Stimulated activated CD4-positive, alpha-beta T cell treated with anti-CD3 and anti-CD28 coated beads, Interleukin-1b, Interleukin-23, amount 100 ng/mL, for 48 hours (primary cell): ENCODE results near the gene U2AF1L4.
"Not testable (repeated sequence)": the region's sequence is repeated elsewhere in the genome, so short reads cannot be mapped to it uniquely, and the experiment has no call there.

Source experiments
- DNase-seq: peaks from one replicate; pipeline ENCODE4 v3.0.0-alpha.2; 2020

U2AF1L4 gene

DNA sequence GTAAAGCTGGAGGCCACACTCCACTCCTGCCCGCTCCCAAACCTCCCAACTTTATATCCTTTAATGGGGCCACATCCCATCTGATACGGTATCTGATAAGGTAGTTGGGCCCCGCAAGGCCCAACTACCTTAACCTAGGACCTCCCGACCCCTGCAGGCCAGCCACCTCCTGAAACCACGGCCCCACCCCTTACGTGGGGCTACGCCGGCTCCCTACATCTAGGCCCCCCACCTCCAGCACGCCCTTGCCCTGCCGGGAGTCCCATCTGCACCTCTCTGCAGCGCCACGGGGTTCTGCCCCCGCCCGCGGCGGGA is 5.2 kb downstream of the U2AF1L4 start:
- DNase-seq: no peak

DNA sequence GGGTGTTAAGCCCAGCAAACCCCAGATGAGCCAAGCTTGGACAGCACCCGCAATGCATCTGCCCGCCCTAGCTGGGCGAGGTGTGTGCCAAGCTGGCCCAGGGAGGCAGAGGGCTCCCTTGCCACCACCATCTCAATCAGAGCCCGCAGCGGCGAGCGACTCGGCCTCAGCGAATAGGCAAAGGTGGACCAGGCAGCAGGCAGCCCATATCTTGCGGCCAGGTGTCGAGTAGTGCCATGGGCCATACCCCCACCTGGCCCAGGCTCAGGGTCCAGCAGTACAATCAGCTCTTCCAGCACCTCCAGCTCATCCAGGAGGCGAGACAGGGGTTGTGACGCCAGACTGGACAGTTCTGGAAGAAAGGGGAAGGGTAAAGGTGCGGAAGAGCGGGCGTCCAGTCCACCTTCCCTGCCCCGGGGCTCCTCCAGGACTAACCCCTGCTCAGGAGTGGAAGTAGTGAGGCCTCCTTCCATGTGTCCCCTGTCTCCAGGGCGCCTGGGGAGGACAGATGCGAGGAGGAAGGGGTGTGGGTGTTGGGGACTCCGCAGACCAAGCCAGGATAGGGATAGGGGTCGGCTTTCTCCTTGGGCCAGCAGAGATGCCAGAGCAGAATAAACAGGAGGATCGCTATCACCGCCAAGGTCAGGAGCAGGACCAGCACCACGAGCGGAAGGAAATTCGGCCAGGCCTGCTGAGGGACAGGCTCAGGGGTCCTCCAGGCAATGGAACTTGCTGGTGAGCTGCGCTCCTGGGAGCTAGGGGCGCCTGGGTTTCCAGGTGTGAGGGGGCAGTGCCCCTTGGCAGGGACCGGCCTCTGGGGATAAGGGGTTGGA is 5.7 kb downstream of the U2AF1L4 start:
- no peak for DNase-seq

DNA sequence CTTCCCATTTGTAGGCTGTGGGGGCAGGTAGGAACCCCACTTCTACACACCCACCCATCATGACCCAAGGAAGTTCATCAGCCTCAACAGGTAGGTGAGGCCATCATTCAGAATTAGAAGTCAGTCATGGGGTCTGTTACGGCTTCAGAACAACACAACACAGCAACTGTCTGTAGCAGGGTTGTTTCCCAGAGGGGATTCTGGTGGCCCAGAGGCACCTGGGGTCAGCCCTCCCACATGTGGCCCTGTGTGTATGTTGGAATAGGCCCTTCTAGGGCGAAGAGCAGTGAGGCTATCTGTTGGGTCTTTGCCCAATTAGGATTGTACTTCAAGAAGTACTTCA is 6.4 kb downstream of the U2AF1L4 start:
- DNase-seq: no peak

DNA sequence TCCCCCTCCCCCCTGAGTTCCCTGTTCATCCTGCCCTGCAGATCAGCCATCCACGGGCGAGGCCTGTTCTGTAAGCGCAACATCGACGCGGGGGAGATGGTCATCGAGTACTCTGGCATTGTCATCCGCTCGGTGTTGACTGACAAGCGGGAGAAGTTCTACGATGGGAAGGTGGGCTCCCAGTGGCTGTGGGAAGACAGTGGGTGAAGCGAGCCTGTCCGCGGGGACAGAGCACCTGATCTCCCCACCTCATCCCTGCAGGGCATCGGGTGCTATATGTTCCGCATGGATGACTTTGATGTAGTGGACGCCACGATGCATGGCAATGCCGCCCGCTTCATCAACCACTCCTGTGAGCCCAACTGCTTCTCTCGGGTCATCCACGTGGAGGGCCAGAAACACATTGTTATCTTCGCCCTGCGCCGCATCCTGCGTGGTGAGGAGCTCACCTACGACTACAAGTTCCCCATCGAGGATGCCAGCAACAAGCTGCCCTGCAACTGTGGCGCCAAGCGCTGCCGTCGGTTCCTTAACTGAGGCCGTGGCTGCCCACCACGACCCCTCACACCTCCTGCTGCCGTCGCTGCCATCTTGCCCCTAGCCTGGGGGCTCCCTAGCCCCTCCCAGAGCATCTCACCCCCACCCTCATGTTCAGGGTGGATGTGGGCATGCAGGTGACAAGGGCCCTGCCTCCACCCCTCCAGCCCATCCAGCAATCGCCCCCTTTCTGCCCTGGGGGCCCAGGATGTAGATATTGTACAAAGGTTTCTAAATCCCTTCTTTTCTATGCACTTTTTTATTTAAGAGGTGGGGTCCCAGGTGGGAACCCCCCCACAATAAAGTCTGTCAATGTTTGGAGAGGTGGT is 7.0 kb downstream of the U2AF1L4 start:
- no peak for DNase-seq

DNA sequence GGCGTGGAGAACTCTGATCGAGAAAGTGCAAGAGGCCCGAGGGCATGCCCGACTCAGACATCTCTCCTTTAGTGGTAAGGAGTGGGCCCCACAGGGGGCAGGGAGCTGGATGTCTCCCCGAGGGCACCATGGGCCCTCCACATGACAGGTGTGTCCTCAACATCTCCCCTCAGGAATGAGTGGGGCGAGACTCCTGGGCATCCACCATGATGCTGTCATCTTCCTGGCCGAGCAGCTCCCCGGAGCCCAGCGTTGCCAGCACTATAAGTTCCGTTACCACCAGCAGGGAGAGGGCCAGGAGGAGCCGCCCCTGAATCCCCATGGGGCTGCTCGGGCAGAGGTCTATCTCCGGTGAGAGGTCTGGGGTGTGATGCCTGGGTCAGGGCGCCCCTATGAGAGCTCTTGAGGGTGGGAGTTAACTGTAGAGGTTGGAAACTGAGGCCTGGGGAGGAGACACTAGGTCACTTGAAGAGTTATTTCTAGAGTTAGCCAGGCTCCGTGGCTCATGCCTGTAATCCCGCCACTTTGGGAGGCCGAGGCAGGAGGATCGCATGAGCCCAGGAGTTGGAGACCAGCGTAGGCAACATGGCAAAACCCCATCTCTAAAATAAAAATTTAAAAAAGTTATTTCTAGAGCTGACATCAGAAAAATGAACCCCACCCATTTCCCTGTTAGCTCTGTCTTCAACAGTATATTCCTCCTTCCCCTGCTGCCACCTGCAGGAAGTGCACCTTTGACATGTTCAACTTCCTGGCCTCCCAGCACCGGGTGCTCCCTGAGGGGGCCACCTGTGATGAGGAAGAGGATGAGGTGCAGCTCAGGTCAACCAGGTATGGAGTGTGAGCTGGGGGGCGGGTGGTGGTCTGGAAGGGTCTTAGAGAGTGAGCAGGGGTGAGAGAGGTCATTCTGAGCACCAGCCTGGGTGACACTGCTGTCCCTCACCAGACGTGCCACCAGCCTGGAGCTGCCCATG is 8.0 kb downstream of the U2AF1L4 start:
- DNase-seq: no peak

DNA sequence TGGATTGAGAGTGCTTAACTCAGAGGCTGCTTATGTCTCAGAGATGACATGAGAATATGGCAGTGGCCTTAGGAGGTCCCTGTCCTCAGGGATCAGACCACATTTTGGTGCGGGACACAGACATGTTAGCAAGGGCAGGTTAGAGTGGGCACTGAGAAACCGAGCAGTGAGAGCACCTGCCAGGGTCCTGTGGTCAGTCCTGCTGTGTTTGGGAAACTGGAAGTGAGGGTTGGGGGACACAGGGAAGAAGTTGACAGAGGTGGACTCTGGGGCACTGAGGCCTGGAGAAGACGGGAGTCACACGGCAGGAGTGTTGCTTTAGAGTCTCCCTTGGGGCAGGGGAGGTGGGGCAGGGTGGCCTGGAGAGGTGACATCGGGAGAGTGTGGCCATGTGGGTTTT is 10.3 kb downstream of the U2AF1L4 start:
- DNase-seq: no peak

DNA sequence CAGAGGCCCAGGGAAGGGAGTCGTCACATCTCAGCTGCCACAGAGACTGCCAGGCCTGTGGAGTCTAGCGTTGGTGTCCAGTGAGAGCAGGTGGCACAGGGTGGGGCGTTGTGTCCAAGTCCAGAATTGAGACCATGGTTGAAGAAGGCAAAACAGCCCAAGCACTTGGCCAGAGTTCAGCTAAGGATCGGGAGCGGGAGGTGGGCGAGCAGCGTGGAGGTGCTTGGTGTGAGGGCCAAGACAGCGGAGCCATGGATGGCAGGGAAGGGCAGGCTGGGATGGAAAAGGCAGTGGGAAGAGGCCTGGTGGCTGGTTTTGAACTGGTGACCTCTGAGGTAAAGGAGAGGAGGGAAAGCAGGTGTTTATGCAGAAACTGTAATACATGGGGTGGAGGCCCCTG is 10.9 kb downstream of the U2AF1L4 start:
- no peak for DNase-seq

DNA sequence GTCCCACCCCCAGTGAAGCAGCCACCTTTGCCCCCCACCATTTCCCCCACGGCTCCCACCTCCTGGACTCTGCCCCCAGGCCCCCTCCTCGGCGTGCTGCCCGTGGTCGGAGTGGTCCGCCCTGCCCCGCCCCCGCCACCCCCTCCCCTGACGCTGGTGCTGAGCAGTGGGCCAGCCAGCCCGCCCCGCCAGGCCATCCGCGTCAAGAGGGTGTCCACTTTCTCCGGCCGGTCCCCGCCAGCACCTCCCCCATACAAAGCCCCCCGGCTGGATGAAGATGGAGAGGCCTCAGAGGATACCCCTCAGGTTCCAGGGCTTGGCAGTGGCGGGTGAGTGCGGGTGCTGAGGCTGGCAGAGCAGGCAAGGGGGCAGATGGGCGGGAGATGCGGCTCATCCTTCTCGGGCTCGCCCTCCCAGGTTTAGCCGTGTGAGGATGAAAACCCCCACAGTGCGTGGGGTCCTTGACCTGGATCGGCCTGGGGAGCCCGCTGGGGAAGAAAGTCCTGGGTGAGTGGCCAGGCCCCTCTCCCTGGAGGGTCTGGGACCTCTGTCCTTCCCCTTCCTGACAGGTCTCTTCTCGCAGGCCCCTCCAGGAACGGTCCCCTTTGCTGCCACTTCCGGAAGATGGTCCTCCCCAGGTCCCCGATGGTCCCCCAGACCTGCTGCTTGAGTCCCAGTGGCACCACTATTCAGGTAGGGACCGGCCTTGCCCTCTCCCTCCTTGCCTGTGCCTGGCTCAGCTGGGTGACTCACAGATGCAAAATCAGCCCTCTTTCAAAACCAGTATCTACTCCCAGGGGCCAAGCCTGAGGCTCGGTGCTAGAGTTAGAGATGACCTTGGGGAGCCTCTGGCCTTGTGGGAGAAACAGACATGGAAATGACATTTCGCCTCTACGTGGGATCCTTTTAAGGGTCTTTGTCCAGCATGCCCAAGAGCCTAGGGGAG is 11.8 kb downstream of the U2AF1L4 start:
- DNase-seq: no peak

DNA sequence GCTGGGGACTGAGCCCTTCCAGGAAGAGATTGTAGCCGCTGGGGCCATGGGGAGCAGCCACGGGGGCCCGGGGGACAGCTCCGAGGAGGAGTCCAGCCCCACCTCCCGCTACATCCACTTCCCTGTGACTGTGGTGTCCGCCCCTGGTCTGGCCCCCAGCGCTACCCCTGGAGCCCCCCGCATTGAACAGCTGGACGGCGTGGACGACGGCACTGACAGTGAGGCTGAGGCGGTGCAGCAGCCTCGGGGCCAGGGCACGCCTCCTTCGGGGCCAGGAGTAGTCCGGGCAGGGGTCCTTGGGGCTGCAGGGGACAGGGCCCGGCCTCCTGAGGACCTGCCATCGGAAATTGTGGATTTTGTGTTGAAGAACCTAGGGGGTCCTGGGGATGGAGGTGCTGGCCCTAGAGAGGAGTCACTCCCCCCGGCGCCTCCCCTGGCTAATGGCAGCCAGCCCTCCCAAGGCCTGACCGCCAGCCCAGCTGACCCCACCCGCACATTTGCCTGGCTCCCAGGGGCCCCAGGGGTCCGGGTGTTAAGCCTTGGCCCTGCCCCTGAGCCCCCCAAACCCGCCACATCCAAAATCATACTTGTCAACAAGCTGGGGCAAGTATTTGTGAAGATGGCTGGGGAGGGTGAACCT is 12.6 kb downstream of the U2AF1L4 start:
- no peak for DNase-seq

DNA sequence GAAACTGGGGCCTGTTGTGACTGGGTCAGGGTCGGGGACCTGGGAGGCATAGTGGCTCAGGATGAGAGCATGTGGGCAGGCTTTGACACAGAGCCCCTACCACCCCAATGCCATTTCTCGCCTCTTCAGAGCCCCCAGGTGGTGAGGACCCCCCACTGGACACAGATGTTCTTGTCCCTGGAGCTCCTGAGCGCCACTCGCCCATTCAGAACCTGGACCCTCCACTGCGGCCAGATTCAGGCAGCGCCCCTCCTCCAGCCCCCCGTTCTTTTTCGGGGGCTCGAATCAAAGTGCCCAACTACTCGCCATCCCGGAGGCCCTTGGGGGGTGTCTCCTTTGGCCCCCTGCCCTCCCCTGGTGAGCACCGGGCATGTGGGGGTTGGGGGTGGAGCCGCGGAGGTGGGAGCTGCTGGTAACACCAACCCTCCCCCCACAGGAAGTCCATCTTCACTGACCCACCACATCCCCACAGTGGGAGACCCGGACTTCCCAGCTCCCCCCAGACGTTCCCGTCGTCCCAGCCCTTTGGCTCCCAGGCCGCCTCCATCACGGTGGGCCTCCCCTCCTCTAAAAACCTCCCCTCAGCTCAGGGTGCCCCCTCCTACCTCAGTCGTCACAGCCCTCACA is 13.3 kb downstream of the U2AF1L4 start:
- DNase-seq: no peak

DNA sequence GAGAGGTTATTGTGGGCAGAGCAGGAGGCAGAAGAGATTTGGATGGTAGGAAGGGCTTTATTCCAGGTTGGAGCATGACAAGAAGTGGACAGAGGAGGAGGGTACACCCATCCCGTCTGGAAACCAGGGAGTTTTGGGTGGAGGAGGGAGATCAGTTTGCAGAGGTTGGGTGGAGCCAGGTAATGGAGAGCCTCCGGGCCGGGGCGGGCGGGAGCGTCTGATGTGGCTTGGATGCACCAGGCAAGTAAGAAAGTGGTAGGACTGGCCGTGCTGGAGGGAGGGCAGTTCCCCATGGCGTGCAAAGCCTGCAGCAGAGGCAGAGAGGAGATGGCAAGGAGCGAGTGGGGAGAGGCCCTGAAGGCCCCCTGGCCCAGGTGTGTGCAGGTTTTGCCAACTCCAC is 13.9 kb downstream of the U2AF1L4 start:
- no peak for DNase-seq

DNA sequence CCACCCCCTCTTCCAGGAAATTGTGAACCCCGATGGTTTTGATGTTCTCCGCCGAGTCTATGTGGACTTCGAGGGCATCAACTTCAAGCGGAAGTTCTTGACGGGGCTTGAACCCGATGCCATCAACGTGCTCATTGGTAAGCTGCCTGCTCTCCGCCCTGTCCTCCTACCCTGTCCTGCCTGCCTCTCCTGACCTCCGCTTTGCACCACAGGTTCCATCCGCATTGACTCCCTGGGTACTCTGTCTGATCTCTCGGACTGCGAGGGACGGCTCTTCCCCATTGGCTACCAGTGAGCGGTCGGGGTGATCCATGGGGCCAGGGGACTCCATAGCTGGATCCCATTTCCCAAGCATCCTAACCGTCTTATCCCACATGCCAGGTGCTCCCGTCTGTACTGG is 14.9 kb downstream of the U2AF1L4 start:
- DNase-seq: no peak

DNA sequence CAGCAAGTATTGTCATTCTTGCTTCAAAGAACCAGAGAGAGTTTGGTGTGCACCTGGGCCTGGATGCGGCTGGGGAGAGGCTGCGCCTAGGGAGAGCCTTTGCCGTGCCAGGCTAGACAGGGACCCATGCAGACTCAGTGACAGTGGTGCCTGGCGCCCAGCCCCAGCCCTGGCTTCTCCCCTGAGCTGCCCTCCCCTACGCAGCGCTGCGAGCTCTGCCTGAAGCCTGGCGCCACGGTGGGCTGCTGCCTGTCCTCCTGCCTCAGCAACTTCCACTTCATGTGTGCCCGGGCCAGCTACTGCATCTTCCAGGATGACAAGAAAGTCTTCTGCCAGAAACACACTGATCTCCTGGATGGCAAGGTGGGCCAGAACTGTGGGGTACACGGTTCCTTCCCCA is 15.5 kb downstream of the U2AF1L4 start:
- no peak for DNase-seq

DNA sequence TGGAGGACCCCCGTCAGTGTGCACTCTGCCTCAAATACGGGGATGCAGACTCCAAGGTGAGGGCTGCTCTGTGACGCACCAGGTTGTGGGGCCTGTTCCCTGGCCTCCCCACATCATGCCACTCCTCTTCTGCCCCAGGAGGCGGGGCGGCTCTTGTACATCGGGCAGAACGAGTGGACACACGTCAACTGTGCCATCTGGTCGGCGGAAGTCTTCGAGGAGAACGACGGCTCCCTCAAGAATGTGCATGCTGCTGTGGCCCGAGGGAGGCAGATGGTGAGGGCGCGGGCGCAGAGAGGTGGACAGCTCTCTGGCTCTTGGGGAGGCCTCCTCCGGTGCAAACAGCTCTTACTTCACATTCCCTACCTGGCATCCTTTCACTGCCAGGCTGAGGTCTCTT is 16.2 kb downstream of the U2AF1L4 start:
- no peak for DNase-seq

DNA sequence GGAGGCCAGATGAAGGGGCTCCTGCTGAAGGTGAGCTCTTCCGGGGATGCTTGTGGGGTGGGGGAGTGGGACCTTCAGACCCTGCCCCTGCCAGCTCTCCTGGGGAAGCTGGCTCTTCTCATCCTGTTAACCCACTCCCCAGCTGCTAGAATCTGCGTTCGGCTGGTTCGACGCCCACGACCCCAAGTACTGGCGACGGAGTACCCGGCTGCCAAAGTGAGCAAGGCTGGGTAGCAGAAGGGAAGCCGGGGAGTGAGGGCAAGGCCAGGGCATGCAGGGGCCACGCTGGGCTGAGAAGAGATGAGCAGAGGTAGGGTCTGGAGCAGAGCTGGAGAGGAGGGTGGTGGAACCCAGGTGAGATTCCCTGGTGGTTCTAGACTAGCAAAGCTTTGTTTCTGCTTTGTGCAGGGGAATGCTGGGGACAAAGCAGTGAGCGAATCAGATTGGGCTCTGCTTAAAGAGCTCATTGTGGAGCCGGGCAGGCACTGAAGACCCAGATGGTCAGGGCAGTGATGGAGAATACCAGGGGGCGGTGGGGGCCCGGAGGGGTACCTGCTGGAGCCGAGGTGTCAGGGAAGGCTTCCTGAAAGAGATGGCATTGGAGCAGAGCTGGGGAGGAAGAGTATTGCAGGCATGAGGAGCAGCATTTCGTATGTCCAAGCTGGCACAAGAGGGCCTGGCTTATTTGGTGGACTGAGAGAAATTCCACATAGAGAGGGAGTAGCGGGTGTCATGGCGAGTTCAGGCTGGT is 17.1 kb downstream of the U2AF1L4 start:
- DNase-seq: no peak

DNA sequence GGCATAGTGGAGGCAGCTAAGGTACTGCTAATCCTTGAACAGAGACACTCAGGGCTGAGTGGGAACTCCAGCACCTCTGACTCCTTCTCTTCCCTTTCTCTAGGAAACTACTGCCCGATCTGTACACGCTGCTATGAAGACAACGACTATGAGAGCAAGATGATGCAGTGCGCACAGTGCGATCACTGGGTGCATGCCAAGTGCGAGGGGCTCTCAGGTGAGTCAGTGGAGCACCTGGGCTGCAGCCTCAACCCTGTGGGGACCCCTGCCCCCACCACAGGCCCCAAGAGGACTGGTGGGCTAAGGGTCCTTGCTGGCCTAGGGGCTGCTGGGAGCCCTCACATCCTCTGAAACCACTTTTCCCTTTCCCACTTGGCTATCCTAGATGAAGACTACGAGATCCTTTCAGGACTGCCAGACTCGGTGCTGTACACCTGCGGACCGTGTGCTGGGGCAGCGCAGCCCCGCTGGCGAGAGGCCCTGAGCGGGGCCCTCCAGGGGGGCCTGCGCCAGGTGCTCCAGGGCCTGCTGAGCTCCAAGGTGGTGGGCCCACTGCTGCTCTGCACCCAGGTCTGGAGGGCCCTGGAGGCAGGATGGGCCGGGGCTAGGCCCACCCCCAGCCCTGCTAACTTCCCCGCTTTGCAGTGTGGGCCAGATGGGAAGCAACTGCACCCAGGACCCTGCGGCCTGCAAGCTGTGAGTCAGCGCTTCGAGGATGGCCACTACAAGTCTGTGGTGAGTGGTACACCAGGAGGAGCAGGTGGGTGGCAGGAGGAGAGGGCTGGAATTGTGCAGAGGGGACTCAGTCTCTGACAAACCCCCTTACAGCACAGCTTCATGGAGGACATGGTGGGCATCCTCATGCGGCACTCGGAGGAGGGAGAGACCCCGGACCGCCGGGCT is 17.9 kb downstream of the U2AF1L4 start:
- no peak for DNase-seq

DNA sequence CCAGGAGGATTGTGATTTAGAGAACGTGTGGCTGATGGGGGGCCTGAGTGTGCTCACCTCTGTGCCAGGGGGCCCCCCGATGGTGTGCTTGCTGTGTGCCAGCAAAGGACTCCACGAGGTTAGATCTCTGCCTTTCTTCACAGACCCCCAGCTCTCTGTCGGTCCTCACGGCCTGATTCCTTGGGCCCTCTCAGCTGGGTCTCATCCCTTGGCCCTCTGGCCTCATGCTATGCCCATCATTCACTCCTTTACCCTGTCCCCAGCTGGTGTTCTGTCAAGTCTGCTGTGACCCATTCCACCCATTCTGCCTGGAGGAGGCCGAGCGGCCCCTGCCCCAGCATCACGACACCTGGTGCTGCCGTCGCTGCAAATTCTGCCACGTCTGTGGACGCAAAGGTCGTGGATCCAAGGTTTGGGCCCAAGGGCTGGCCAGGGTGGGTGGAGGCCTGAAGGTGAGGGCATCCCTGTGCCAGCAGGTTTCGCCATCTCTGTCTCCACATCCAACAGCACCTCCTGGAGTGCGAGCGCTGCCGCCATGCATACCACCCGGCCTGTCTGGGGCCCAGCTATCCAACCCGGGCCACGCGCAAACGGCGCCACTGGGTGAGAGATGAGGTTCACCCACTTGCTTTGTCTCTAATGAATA is 19.9 kb downstream of the U2AF1L4 start:
- DNase-seq: no peak

DNA sequence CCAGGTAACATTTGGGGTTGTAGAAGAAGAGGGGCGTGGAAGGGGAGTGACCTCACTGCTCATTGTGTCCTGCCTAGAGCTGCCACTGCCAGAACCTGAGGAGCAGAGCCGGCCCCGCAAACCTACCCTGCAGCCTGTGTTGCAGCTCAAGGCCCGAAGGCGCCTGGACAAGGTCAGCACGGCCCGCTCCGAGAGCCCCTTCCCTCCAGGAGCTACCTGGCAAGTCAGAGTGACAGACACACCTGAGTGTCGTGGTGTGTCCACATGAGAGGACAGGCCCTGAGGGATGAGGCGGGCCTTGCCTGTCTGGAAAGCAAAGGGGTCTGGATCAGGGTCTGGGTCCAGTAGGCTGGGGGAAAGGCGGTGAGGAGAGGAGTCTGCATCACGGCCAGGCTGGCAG is 20.7 kb downstream of the U2AF1L4 start:
- DNase-seq: no peak

DNA sequence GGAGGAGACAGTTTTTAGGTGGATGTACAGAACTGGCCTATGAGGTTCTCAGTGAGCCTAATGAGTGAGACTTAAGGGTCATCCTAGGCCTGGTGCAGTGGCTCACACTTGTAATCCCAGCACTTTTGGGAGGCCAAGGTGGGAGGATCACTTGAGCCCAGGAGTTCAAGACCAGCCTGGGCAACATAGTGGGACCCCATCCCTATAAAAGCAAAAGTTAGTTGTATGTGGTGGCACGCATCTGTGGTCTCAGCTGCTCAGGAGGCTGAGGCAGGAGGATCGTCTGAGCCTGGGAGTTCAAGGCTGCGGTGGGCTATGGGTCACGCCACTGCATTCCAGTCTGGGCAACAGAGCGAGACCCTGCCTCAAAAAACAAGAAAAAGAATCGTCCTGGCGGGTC is 21.1 kb downstream of the U2AF1L4 start:
- not testable (repeated sequence) for DNase-seq
